Ureter (tissue), 1 donor: ENCODE results near the gene ATP9B. TPM values are rescaled to one million over a fixed set of nuclear protein-coding genes. Genes with fewer than 3 reads are reported as not detected.
A peak's percentile ranks its signal among the peaks of the same experiment; 100 is the strongest.

ENCODE experiments used
- DNase-seq: peaks from one replicate; pipeline ENCODE4 v3.0.0-alpha.2; 2020; ENCODE audit warnings: low spot score
- total RNA-seq: library from RNA; stranded (reverse); gene quantifications from one replicate; pipeline ENCODE4 v1.2.4, GENCODE V29; 2023
- donor health status: DM: yes; HTN: yes; CAD: no.

ATP9B gene
- total RNA-seq, 1 donor from 2014 or later = 69.6 TPM

DNA sequence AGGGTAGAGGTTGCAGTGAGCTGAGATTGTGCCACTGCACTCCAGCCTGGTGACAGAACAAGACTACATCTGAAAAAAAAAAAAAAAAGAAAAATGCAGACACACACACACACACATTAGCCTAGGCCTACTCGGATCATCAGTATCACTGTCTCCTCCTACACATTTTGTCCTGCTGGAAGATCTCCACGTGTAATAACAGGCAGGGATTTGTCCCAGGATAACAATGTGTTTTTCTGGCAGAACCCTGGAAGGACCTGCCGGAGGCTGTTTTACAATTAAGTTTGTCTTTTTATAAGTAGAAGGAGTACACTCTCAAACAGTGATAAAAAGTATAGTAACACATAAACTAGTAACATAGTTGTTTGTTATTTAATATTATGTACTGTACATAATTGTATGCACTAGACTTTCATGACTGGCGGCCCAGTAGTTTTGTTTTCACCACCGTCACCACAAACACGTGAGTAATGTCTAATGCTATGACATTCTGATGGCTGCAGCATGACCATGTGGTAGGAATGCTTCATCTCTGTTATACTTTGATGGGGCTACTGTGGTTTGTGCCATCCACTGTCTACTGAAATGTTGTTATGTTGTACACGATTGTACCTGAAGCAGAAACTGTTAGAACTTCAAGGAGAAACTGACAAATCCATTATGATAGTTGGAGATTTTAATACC, 130.6 kb downstream of the ATP9B start:
- no peak for DNase-seq

DNA sequence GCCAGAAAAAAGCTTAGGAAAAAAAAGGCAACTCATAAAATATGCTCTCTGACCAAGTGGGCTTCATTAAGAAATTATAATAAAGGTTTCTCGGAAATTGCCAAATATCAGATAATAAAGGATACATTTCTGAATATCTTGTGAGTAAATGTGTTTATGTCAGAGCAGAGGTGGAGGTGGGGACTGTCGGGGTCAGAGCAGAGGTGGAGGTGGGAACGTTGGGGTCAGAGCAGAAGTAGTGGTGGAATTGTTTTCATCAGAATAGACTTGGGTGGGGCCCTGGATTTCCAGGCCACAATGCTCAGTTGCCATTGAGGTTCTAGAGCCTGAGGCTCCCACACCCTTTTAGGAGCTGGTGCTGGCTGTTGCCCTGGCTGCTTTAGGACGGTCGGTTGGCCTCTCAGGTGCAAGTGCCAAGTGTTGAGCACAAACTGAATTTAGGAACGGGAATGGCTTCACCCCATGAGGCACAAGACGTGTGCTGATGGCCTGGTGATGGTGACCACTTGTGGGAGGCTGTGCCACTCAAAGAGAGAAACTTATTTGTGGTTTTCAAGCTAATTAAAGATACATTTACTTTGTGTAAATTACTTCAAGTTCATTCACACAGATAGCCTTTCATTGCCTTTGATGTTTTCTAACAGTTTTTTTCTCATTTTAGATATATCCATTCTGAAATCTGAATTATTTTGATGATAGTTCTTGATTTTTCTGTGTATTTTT, 131.5 kb downstream of the ATP9B start:
- DNase-seq = peak; percentile 75

- DNase-seq = no peak
Measured at GRCh38 chr18:79203017-79203605, 133.9 kb downstream of the ATP9B start.

DNA sequence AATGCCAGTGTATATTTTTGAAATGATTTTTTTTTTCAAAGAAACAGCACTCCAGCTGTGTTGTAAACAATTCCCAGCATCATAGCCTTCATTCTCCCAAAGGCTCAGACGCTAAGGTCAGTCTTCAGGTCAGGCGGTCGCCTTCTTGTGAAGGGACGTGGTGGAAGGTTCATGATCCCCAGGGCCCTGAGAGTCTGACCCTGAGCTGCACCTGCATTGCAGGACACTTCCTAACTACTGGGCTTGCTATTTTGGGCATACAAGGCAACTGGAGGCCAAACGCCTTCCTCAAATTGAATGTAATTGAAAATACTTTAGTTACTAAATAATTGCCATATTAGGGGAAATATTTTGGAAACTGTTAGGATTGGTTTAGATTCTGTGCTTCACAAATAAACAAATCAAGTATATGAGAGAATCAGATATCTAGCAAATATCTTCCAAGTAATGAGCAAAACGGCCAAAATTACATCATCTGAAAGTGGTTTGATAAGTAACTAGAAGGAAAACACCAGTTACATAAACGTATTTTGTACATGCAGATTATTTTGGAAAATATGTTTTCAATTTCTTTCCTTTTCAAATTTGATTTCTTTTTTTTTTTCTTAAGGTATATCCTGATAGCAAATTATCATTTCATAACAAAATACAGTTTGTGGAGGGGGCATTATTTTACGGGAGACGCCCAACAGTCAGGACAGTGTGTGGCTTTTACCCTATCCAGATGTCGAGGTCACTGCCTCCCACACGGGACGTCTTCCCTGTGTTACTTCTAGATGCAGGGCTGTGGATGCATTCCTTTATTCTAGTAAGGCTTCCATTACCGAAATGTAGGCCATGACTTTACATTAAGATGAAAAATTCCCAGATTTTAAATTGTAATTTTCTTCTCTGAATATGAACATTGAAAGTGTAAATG, 136.0 kb downstream of the ATP9B start:
- no peak for DNase-seq

- DNase-seq = no peak
Measured at GRCh38 chr18:79206444-79206843, 137.2 kb downstream of the ATP9B start.

- DNase-seq = no peak
Measured at GRCh38 chr18:79208906-79209305, 139.7 kb downstream of the ATP9B start.

DNA sequence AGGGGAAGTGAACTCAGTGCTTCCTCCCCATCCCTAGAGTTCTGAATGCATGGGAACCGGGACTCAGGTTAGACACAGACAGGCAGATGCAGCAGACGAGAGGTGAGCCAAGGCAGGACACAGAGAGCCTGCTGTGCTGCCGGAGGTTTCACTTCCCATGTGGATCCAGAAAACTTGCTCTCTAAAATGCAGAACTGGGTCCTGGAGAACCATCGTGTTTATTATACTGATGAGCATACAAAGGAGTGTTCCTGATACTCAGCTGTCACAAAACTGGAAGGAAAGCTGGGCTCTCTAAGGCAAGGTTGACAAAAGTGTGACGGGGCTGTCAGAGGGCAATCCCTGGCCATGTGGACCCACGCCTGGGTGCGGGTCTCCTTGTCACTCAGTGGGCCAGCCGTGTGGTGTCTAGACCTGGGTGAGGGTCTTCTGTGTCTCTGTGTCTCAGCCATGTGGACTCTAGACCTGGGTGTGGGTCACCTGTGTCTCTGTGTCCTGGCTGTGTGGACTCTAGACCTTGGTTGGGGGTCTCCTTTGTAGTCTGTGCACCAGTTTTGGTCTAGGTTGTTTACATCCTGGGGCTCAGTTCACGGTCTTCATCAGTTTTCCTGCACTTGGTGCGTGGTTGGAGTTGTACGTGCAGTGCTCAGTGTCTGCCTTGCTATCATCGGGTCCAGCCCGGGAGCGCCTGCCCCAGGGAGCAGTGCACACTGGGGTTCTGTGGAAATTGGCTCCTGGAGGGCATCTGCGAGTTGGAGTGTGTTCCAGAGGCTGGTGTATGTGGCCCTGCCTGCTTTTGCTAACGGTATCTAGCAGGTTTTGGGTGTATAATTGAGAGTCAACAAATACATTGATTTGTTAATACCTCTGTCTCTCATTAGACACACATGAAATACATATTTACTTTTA, 141.1 kb downstream of the ATP9B start:
- DNase-seq = no peak

- no peak for DNase-seq
Measured at GRCh38 chr18:79211844-79212243, 142.7 kb downstream of the ATP9B start.

DNA sequence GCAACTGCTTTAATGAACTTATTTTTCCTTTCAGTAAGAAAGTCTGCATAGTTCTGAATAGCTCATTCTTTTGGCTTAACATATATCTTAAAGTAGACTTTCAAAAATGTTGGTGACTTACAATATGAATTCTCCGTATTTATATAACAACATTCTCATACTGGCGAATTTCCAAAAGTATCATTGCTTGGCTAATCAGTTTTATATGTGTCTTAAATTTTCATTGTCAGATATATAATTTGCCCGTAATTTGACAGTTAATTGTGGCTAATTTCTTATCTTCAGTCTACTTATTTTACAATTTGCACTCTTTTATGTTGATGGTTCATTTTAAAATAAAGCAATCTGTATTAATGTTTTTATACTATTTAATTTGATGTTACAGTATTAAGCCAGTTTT, 144.9 kb downstream of the ATP9B start:
- no peak for DNase-seq

DNA sequence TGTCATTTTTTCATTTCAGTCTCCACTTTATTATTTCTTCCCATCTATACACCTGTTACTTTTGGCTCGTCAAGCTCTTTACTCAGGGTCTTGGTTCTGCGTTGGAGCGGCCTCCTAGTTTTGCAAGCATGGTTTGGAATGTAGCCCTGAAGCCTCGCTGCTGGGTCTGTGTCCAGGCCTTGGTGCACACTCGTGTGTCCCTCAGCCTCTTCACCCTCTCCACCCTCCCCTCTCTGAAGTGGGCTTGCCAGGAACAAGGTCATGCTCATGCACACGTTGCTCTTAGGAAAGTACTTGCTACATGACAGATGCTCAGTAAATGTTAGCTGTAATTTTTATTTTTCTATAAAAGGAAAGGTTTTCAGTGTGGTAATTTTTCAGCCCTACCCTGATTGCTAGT, 147.0 kb downstream of the ATP9B start:
- no peak for DNase-seq

DNA sequence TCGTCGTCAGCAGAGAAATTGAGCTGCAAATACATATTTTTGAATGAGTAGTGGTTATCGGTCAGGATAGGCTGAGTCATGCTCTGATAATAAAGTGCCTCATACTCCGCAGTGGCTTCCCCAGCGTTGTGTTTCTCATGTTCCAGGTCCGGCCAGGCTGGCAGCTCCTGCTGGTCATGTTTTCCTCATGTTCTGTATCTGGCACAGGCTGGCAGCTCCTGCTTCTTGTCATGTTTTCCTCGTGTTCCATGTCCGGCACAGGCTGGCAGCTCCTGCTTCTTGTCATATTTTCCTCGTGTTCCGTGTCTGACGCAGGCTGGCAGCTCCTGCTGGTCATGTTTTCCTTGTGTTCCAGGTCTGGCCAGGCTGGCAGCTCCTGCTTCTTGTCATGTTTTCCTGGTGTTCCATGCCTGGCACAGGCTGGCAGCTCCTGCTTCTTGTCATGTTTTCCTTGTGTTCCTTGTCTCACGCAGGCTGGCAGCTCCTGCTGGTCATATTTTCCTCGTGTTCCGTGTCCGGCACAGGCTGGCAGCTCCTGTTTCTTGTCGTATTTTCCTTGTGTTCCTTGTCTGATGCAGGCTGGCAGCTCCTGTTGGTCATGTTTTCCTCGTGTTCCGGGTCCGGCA, 148.9 kb downstream of the ATP9B start:
- no peak for DNase-seq

- DNase-seq = no peak
Measured at GRCh38 chr18:79218605-79219190, 149.5 kb downstream of the ATP9B start.

DNA sequence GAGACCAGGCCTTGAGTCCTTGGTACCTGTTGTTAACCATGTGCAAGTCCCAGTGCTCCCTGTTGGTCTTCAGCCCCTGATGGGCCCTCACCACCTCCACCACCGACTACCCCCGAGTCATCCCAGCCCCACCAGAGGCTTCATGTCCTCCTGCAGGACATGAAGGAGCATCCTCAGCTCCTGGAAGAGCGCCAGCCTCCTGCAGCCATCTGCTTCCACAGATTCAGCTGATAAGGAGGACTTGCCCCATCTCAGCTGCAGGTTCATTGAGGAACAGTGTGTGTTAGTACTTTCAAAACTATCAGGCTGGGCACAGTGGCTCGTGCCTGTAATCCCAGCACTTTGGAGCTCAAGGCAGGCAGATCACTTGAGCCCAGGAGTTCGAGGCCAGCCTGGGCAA, 151.9 kb downstream of the ATP9B start:
- DNase-seq = no peak

DNA sequence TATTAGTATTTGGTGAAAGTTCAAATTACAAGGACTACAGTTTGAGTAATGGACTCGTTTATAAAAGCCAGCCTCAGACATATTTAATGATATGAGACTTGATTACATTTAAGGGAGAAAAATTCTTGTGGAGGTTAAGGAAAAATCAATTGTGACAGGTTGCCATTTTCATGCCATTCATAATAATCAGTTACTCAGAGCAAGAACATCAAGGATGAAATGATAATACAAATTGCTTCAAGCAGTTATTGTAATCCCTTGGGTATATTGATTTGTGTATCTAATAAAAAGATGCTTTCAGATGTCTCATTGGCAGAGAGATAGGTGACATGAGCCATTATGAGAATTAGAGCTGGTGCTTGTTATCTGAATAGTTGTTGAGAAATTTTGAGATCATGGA, 153.6 kb downstream of the ATP9B start:
- DNase-seq = no peak

DNA sequence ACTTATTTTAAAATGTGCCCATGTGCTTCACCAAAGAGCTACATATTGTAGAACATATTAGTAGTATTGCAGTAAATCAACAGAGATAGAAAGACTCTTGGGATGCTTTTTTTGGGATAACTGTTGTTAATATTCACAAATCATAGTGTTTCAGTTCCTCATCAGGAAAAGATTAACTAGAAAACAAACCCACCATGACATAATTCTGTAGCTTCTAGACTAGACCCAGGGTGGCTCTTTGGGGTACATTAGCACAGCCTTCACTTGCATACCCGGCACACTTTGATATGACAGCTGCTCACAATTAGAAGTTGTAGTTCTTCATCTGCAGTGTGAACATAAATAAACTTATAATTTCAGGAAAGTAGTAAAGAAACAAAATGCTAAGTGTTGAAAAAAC, 154.2 kb downstream of the ATP9B start:
- no peak for DNase-seq

DNA sequence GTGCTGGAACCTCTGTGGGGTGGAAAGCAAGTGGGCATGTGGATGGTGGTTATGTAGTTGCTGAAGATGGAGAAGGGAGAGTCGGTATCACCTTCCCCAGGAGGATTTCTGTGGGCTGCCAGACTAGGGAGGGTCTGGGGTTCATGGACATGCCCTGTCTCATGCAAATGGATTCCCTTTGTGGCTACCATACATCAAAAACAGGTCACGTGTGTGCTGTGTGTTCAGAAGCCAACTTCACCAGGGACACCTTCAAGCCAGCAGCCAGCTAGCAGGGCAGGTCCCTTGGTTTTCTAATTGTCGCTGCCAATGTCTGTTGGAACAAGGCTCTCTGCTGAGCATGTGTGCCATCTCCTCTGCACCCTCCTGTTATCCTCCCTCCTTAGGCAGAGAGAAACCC, 155.2 kb downstream of the ATP9B start:
- no peak for DNase-seq

DNA sequence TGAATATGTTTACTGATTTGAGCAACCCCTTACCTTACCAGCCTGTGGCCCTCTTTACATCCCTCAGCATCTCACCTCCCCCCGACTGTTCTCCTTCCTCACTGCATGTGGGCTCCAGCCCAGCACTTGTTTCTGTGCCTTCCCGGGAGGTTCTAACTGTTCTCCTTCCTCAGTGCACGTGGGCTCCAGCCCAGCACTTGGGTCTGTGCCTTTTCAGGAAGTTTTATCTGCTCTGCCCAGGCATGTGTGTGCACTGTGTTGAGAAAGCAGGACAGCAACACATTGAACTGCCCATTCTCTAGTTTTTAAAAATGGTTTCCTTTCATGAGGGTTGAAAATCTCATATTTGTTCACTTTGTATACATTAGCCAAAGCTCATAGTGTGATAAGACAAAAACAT, 158.4 kb downstream of the ATP9B start:
- no peak for DNase-seq

DNA sequence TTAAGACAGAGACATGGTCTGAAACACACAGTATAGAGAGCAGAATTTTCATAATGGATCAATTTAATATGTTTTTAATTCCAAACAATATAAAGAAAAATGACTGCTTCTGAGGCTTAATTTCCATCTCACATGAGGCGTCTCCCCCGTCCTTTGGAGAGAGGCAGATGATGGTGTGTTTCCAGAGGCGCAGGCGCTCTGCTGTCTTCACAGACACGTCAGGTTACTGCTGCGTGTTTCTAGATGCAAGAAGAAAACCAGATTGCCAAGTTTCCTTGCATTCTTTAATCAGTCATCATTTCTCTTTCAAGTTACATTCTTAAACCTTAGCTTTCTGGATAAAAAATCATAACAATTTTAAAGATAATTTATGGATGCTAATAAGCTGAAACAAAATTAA, 160.2 kb downstream of the ATP9B start:
- no peak for DNase-seq

DNA sequence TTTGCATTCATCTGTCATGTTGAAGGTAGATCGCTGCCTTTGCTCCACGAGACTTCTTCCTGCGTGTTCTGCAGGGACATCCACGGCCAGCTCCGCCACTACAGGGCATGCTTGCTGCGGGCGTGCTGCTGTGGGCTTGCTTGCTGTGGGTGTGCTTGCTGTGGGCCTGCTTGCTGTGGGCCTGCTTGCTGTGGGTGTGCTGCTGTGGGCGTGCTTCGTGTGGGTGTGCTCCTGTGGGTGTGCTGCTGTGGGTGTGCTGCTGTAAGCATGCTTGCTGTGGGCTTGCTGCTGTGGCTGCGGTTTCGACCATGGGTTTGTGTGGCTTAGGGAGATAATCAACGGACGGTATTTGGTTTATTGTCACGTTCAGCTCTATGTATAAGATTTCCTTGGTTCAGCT, 165.2 kb downstream of the ATP9B start:
- no peak for DNase-seq

DNA sequence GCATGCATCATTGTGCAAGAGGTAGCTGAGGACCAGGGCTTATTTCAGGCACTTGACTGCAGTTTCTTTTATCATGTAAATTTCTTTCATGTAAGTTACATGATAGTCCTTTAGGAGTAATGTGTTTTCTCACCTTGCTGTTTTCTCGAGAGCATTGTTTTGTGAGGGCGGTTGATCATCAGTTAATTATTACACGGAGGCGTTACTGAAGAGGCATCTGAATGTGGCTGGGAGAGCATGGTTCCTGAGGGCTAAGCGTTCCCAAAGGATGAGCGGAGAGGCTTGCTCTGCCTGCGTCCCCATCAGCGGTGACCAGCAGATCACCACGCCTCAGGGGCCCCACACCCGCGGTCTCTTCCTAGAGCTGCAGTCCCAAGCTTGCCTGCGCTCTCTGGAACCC, 170.4 kb downstream of the ATP9B start:
- DNase-seq = no peak
